Measurements from ENCODE around the gene DCC.

The DCC gene

DNA sequence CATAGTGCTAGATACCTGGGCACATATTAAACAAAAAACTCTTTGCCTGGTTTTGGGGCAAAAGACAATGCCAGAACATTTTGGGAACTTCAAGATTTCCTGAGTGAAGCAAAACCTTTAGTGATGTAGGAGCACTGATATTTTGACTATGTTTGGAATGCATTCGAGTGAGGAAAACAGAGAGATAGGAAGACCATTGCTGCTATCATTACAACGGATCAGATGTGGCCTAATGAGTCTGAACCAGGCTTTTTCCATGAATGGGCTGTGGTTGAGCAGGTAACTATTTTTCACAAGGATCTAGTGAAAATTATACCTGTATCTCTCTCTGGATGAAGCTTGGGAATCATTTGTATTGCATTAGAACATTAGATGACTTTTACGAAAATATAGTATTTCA lies 562.2 kb downstream of the DCC start:
- DNase-seq (ENCODE audit: low read depth in 2 of 2), result no peak

DNA sequence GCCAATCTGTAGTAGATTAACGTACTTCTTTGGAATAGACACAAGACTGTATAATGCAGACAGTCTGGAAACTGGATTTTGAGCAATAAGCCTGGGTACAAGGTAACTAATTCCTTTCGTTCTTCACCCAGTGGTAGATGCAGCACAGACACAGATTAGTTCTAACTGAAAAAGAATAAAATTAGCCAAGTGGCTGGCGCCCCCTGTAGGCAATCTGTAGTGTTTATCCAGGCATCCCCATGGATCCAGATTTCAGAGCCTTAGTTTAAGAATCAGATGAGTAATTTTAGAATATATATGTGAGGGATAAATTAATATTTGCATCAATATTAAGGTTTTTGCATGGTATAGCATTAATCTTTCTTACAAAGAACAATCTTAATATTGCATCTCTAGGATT lies 563.9 kb downstream of the DCC start:
- DNase-seq (ENCODE audit: low read depth in 2 of 2), result no peak

DNA sequence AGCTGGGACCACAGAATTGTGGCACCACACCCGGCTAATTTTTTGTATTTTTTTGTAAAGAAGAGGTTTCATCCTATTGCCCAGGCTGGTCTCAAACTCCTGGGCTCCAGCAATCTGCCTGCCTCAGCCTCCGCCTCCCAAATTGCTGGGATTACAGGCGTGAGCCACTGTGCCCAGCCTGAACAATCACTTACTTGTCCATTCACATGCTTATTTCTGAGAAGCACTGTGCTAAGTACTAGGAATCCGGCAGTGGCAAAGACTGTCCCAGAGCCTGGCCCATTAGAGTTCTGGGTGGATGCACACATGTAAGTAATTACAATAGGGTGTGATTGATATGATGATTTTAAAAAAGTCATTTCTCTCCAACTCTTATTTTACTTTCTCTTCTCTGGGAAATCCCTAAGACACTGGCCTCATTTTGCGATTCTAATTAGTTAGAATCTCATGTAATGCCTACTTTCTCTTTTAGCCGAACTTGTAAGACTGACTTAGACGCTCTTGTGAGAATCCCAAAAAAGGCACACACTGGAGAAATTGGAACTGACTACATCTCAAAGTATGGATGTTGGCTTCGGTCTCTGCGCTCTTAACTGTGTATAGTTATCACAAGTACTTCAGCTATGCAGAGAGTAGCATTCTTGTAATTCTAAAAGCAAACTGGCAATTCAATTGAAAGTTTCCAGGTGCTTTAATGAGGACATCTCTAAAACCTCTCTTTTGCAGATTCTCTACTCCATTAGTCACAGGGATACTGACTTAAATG lies 567.7 kb downstream of the DCC start:
- DNase-seq (ENCODE audit: low read depth in 2 of 2), result no peak

DNA sequence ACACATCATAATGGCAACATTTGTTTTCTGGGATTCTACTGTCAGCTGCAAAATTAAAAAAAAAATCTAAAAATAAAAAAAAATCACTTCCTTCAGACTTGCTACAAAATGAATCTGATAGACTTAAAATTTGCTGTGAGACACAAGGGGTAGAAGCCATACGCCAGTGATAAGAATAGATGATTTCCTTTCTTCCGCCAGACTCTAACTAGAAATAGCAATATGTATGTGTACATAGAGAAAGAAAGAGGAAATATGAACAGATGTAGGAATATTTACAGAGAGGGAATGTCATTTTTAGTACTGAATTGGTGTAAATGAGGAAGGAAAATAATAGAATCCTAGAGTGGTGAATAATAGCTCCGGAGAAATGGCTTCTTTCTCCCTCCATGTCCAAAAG lies 574.2 kb downstream of the DCC start:
- no peak for DNase-seq (ENCODE audit: low read depth in 2 of 2)

DNA sequence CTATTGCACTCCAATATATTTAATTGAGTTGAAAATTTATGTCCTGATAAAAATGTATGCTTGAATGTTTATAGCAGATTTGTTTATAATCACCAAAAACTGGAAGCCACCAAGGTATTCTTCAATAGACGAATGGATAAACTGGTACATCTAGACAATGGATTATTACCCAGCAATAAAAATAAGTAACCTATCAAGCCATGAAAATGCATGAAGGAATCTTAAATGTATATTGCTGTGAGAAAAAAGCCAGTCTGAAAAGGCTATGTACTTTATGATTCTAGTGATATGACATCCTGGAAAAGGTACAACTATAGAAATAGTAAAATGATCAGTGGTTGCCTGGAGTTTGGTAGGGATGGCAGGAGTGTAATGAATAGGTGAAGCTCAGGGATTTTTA lies 580.7 kb downstream of the DCC start:
- DNase-seq (ENCODE audit: low read depth in 2 of 2), result no peak

DNA sequence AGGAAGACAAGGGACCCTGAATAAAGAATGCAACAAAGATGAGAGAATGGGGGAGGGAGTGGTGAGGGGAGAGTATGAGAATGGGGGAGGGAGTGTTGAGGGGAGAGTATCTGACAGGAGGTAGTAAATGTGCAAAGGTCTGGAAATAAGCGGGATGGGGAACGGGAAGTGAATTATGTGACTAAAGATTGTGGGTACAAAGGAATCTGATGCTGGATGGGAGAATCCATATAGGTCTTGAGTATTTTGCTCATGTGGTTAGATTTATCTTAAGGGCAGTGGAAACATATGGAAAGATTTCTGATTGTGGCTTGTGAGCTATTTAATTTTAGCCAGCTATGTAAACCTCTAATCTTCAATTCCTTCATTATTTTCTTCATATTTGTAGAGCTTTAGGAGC lies 593.4 kb downstream of the DCC start:
- no peak for DNase-seq (ENCODE audit: low read depth in 2 of 2)

DNA sequence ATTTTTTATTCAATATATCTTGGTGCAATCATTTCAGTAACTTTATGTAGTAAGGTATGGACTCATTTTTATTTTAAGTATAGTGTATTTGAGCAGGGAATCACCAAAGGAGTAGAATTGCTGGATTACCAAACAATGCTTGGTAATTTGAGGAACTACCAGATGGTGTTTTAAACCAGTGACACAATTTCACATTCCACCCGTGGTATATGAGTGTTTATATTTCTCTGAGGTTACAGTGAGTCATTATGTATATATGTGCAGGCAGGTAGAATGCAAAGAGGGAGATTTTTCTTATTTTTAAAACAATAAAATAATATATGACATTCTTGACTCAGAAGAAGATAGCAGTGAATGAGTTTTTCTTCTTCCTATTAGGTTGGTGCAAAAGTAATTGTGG lies 596.9 kb downstream of the DCC start:
- DNase-seq (ENCODE audit: low read depth in 2 of 2), result no peak

GRCh38 chr18:52937840-52938239 lies 597.8 kb downstream of the DCC start:
- no peak for DNase-seq (ENCODE audit: low read depth in 2 of 2)

- DNase-seq (ENCODE audit: low read depth in 2 of 2), result no peak
Measured at GRCh38 chr18:52945552-52945951, 605.6 kb downstream of the DCC start.

DNA sequence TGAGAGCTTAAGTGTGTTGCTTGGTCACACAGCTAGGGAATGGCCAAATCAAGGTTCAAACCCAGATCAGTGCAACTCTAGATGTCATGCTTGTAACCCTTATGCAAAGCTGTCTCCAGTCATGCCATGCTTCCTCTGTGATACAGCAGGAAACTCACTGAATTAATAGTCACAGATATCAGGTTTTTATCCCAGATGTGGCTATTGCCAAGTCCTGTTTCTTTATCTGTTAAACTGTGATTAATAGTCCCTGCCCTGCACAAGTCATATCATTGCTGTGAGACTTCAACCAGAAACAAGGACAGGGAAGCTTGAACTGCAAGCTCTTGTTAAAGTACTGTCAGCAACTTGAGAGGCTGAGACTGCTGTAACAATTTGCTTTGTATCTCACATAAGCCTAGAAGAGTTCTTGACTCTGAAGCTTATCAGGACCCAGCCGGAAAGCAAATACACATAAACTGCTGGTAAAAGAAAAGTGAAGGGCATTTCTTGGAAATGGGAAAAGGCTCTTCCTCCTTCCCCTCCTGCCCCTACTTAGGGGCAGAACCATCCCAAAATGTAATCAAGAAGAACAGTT lies 609.0 kb downstream of the DCC start:
- DNase-seq (ENCODE audit: low read depth in 2 of 2), result no peak

DNA sequence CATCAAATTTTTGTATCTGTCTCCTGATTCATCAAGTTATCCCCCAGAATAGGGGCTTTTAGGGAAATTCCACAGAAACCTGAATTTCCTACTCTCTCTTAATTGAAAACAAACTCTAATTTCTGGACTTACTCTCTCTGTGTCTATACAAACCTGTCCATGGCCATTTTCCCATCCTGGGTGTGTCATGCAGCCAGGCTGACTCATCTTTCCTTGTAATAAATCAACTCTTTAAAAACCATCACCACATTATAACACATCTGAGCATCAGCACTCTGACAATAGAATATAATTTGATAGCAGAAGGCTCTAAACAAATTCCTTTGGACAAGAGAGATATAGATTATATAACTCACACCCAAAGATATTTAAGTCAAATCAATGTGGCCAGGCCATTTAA lies 610.2 kb downstream of the DCC start:
- DNase-seq (ENCODE audit: low read depth in 2 of 2), result no peak

- DNase-seq (ENCODE audit: low read depth in 2 of 2), result no peak
Measured at GRCh38 chr18:52953387-52953786, 613.4 kb downstream of the DCC start.

DNA sequence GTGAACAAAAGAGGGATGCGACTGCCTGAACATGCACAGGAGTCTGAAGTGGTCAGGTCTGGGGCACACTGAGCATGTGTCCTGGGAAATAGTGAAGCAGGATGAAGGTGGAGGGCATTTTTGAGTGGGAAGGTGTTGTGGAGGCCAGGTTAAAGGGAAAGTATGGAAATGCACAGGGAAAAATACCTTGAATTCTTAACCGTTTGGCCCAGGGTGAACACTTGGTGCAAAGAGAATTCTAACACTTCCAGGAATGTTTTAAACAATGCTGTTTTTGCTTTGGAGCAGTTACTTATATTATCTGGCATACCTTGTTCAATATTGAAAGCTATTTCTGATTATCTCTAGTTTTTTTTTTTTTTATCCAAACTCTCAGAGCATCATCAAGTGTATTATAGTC lies 623.5 kb downstream of the DCC start:
- DNase-seq (ENCODE audit: low read depth in 2 of 2), result no peak

DNA sequence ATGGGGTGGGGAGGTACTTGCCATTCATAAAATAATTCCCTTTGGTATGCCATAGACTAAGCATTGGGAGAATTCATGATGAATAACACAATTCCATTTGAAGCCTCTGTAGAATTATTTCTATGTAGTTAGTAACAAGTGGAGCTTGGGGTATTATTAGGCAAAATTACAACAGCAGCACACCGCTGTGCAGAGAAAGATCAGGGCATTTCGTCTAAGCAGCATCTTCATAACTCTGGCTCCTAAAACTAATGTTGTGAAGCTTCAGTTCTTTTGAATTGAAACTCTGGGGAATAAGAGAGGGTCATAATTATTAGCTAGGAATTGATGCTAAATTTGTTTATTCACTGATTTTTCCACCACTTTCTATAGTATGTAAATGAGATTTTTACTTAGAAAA lies 630.7 kb downstream of the DCC start:
- DNase-seq (ENCODE audit: low read depth in 2 of 2), result no peak

DNA sequence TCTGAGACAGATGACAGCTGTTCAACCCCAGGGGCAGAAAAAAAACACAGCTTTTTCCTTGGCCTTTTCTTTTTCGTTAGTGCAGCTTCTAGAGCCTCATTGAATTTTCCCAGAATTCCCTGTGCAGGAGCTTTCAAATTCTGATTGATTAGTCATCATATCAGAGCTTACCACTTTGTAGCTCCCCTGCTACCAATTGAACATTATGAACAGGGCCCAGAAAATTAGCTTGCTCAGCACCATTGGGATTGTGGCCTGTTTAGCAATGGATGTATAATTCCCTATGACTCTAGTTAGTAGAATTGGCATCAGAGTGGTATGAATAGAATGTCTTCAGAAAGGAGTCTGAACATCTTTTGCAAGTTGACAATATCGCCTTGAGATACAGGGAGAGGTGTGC lies 631.1 kb downstream of the DCC start:
- DNase-seq (ENCODE audit: low read depth in 2 of 2), result no peak

DNA sequence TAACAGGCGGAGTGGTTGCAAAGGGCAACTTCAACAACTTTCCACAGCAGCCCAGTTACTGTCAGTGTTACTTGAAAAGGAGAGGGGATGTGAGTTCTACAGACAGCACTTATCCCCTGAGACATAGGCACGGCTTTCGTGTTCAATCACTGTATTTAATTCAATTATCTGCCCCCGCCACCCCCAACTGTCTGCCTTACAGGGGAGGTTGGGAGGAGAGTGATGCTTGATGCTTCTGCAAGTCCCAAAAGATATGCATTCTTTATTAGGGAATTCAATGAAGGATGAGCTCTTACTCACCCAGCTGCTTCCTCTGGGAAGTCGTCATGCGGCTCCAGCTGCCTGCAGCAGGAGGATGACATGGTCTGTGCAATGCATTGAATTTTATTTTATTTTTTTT lies 639.9 kb downstream of the DCC start:
- no peak for DNase-seq (ENCODE audit: low read depth in 2 of 2)

- DNase-seq (ENCODE audit: low read depth in 2 of 2), result no peak
Measured at GRCh38 chr18:52991246-52991645, 651.2 kb downstream of the DCC start.

GRCh38 chr18:52992041-52992440 lies 652.0 kb downstream of the DCC start:
- DNase-seq (ENCODE audit: low read depth in 2 of 2), result no peak

GRCh38 chr18:52995875-52996274 lies 655.9 kb downstream of the DCC start:
- no peak for DNase-seq (ENCODE audit: low read depth in 2 of 2)

DNA sequence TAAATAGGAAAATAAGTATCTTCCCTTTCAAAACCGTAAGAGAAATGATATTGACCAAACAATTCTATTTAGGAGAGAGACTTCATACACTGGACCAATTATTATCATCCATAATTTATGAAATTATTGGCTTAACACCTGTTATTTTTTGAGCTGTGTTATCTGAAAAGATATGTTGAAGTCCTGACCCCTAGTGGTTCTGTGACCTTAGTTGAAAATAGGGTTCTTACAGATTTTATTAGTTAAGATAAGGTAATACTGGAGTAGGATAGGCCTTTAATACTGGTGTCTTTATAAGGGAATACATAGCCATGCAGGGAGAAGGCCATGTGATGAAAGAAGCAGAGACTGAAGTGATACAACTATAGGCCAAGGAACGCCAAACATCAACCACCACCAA lies 659.6 kb downstream of the DCC start:
- DNase-seq (ENCODE audit: low read depth in 2 of 2), result no peak

- no peak for DNase-seq (ENCODE audit: low read depth in 2 of 2)
Measured at GRCh38 chr18:53004798-53005197, 664.8 kb downstream of the DCC start.

DNA sequence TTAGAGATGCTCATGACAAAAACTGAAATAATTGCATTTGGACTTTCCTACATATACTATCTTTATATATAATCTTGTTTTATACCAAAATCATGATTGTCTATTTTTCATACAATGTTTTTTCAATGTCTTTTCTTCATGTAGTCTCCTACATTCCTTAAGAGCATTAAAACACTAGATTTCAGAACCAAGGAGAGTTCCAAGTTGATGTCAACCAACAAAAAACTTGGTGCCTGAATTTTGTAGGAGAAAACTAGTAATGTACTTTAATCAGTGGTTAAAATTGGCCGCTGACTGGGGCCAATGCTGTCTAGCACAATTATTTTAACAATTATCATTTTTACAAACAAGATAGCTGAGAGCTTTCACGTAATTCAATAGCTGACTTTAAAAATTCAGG lies 678.8 kb downstream of the DCC start:
- DNase-seq (ENCODE audit: low read depth in 2 of 2), result no peak

GRCh38 chr18:53025247-53025646 lies 685.2 kb downstream of the DCC start:
- DNase-seq (ENCODE audit: low read depth in 2 of 2), result no peak

- no peak for DNase-seq (ENCODE audit: low read depth in 2 of 2)
Measured at GRCh38 chr18:53028565-53028964, 688.6 kb downstream of the DCC start.

Data from stimulated activated CD8-positive, alpha-beta memory T cell treated with anti-CD3 and anti-CD28 coated beads, Interleukin-7, amount 100 ng/mL, for 4 hours (primary cell).